SK-N-MC (cell line): ENCODE data around the gene RPLP2.
A peak's percentile ranks its signal among the peaks of the same experiment; 100 is the strongest.

Experiments
- DNase-seq: peaks from one replicate; pipeline ENCODE4 v3.0.0-alpha.2; 2011; ENCODE audit warnings: low read depth, low spot score
- H3K27ac ChIP-seq: fragments of 200-600 bp; sonication (generic); 2 replicates; pipeline ENCODE4 v1.5.1; 2016; ENCODE audit warnings: mixed run types
- H3K36me3 ChIP-seq: fragments of 200-600 bp; sonication (generic); 2 replicates; pipeline ENCODE4 v1.6.1; 2017; ENCODE audit warnings: antibody characterized with exemption, low read length, mixed read lengths; ENCODE audit not compliant: insufficient read depth
- H3K4me3 ChIP-seq: fragments of 200-600 bp; sonication (generic); 2 replicates; pipeline ENCODE4 v1.5.1; 2016
- H3K9ac ChIP-seq: fragments of 200-600 bp; sonication (generic); 2 replicates; pipeline ENCODE4 v1.8.0; 2017; ENCODE audit warnings: mixed run types, mixed read lengths; ENCODE audit not compliant: insufficient read length
- H3K9me3 ChIP-seq: fragments of 200-600 bp; sonication (generic); 2 replicates; pipeline ENCODE4 v1.6.1; 2017; ENCODE audit warnings: low read depth, mild to moderate bottlenecking, antibody characterized with exemption, low read length, moderate library complexity, mixed read lengths
- EZH2 ChIP-seq: fragments of 200-600 bp; sonication (generic); IDR thresholded peaks from one replicate; pipeline ENCODE4 v1.6.1; 2017; ENCODE audit warnings: antibody characterized with exemption
- FOXP2 ChIP-seq: optimal IDR thresholded peaks from 2 replicates; pipeline ENCODE3; 2011; ENCODE audit warnings: mild to moderate bottlenecking, moderate library complexity; ENCODE audit not compliant: insufficient read depth; ENCODE audit errors: extremely low read length, control extremely low read depth
- POLR2AphosphoS5 ChIP-seq: IDR thresholded peaks from 2 replicates; pipeline ENCODE4 v1.6.1; 2012; ENCODE audit warnings: mild to moderate bottlenecking, low read depth, low read length, borderline replicate concordance

Gene RPLP2

GRCh38 chr11:845872-846495, 36.2 kb downstream of the RPLP2 start:
- TF ChIP-seq POLR2AphosphoS5 (peak; percentile 18; the same call in 1 of the 2 replicates), FOXP2 (no peak)
- H3K9me3 ChIP-seq = no peaks in the 10 kb centered on the region
- no peak for DNase-seq
- no peak overlapping the region for H3K9ac ChIP-seq
- peak overlapping the region; percentile 25; the same call in 1 of the 2 replicates for H3K4me3 ChIP-seq
- H3K27ac ChIP-seq = peak overlapping the region; percentile 86
- no peaks in the 10 kb centered on the region for H3K36me3 ChIP-seq

GRCh38 chr11:846496-847098, 36.8 kb downstream of the RPLP2 start:
- Histone ChIP-seq H3K9ac (no peak overlapping the region), H3K9me3 (no peaks in the 10 kb centered on the region), H3K36me3 (no peaks in the 10 kb centered on the region), H3K27ac (peak overlapping the region; percentile 86; the same call in 1 of the 2 replicates), H3K4me3 (no peak overlapping the region)
- DNase-seq = no peak
- no peak for TF ChIP-seq EZH2
- TF ChIP-seq FOXP2 = no peak
- TF ChIP-seq POLR2AphosphoS5 = no peak

- no peaks in the 10 kb centered on the region for H3K9me3 ChIP-seq
- H3K27ac ChIP-seq = no peak overlapping the region
- DNase-seq = no peak
- H3K4me3 ChIP-seq = no peak overlapping the region
- TF ChIP-seq POLR2AphosphoS5 = no peak
- TF ChIP-seq FOXP2 = no peak
- TF ChIP-seq EZH2 = no peak
- no peak overlapping the region for H3K9ac ChIP-seq
- H3K36me3 ChIP-seq = no peaks in the 10 kb centered on the region
Measured at GRCh38 chr11:847876-848275, 38.1 kb downstream of the RPLP2 start.

- TF ChIP-seq POLR2AphosphoS5 (no peak; the same call in 1 of the 2 replicates), FOXP2 (no peak), EZH2 (no peak)
- H3K27ac ChIP-seq = 0 out of 2 replicates have a peak overlapping the region, but pooled peaks have one; percentile 25
- H3K9ac ChIP-seq = no peak overlapping the region
- no peak for DNase-seq
- H3K9me3 ChIP-seq = no peaks in the 10 kb centered on the region
- no peaks in the 10 kb centered on the region for H3K36me3 ChIP-seq
- H3K4me3 ChIP-seq = 0 out of 2 replicates have a peak overlapping the region, but pooled peaks have one; percentile 83
Measured at GRCh38 chr11:848380-848931, 38.7 kb downstream of the RPLP2 start.

- Histone ChIP-seq H3K9ac (no peak overlapping the region), H3K4me3 (peak overlapping the region; percentile 83), H3K9me3 (no peaks in the 10 kb centered on the region), H3K27ac (0 out of 2 replicates have a peak overlapping the region, but pooled peaks have one; percentile 25), H3K36me3 (no peaks in the 10 kb centered on the region)
- DNase-seq = no peak
- TF ChIP-seq POLR2AphosphoS5 = no peak
- no peak for TF ChIP-seq FOXP2
- no peak for TF ChIP-seq EZH2
Measured at GRCh38 chr11:849104-849824, 39.5 kb downstream of the RPLP2 start.

GRCh38 chr11:849951-850774, 40.4 kb downstream of the RPLP2 start:
- Histone ChIP-seq H3K4me3 (peak overlapping the region; percentile 83), H3K9me3 (no peaks in the 10 kb centered on the region), H3K36me3 (no peaks in the 10 kb centered on the region), H3K27ac (no peak overlapping the region), H3K9ac (peak overlapping the region; percentile 56)
- no peak for DNase-seq
- no peak for TF ChIP-seq FOXP2
- TF ChIP-seq POLR2AphosphoS5 = no peak
- TF ChIP-seq EZH2 = no peak

GRCh38 chr11:850775-851763, 41.3 kb downstream of the RPLP2 start:
- H3K36me3 ChIP-seq = no peaks in the 10 kb centered on the region
- H3K4me3 ChIP-seq = peak overlapping the region; percentile 83
- no peaks in the 10 kb centered on the region for H3K9me3 ChIP-seq
- no peak overlapping the region for H3K27ac ChIP-seq
- DNase-seq = no peak
- TF ChIP-seq EZH2 (no peak), FOXP2 (no peak), POLR2AphosphoS5 (no peak)
- no peak overlapping the region for H3K9ac ChIP-seq
